GM21390 (cell line): ENCODE measurements around the gene DIRAS2.

Experiments
- ATAC-seq: cut with Tn5 transposase; IDR thresholded peaks from one replicate; pipeline ENCODE4 v1.9.1; 2021; ENCODE audit not compliant: unreplicated experiment

The DIRAS2 gene

DNA sequence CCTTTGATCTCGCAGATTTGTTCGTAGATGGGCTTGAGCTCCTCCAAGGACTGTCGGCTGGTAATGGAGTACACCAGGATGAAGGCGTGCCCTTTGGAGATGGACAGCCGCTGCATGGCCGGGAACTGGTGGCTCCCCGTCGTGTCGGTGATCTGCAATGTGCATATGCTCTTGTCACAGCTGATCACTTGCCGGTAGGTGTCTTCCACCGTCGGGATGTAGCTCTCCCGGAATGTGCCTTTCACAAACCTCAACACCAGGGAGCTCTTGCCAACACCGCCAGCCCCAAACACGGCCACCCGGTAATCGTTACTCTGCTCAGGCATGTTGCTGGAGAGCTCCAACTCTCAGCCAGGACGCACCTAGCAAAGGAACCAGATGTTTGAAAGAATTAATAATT, 29.1 kb downstream of the DIRAS2 start:
- ATAC-seq, result no peak

DNA sequence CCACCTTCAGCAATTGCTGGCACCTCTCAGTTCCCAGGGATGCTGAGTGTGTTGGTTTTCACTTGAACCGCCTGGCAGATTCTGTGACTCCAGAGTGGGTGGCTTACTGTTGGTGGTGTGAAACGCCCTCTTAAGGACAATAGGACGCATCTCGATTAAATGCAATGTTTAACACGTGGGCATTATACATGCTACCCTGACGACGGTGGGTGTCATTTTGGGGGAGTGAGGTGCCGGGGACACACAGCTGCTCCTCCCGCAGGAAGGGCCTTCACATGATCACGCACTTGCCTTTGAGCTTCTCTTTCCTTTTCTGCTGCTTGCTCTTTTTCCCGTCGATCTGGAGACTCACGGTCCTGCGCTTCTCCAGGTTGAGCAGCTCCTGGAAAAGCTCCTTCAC, 29.7 kb downstream of the DIRAS2 start:
- ATAC-seq, result no peak

DNA sequence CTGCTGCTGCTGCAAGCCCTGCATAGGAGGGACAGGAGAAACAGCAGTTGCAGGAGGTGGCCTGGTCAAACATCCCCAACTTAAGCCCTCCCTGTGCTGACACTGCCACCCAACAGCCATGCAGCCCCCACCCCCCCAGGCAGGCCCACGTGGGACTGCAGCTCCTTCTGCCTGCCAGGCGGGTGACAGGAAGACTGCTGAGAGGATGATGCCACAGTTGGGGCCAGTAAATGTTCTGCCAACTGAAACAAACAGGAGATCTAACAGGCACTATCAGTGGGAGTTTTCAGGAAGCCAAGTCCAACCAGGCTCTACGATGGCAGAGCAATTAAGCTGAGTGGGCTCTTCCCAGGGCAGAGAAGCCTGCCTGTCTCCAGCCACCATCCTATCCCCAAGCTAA, 31.1 kb downstream of the DIRAS2 start:
- ATAC-seq, result no peak

DNA sequence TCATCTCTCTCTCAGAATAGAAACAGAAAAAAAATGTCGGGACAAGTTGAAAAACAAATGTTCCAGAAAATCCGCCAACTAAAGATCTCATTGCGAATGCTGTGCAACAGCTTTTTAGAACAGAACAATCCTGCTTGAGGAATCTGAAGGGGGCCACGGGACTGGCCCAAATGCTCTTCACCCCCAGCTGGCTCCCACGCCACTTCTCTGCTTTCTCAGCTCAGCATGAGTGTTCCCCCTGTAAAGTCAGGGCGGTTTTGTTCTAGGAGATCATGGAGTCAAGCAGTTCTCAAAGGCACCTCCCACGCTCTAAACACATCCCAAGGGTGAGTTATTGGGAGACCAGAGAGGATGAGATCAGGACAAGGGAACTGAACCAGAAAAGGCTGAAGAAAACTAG, 31.5 kb downstream of the DIRAS2 start:
- ATAC-seq, result no peak

DNA sequence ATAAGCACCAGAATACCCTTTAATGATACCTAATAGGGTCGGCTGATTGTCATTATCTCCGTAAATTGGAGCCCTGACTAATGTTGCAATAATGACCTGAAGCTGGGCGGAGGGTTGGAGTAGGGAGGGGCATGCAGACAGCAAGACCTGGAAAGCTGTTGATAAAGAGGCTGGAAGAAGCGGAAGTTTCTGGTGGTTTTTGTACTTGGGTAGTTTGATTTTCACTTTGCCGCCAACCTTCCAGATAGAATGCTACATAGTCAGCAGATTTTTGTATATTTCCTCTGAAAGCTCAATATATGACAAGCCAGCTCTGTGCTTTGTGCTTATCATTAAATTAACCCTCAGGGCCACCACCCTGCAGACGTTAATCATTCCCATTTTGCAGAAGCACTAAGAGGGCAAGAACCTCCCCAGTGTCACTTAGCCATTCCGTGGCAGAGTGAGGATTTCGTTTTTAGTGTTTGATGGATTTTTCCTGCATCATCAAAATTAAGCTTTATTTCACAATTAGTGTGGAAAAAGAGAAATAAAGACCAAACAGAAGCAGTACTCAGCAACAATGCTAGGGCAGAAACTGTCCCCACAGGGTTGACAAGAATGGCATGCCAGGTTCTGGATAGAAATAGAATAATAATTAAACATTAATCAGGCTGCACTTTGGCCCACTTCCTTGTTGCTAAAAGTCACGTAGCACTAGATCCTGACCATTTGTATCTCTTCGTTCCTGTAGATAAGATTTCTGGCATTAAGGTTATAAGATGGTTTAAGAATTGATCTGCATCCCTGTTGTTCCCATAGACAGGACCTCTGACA, 34.7 kb downstream of the DIRAS2 start:
- no peak for ATAC-seq

DNA sequence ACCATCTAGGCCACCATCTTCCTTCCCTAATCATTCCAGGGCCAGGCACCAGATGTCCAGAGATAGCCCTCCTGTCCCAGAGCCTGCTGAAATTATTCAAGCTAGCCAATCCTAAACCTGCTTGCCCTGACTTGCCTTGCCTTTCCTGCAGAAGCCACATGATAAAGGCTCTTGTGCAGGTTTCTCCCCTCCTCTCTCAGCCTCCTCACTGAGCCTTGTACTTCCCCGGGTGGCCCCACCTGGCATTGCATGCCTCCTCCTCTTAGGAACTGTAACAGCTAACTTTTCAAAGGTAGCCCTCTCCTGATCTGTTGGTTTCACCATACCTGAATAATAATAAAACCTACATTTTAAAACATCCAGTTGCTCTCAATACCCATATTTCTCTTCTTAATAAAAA, 42.6 kb downstream of the DIRAS2 start:
- no peak for ATAC-seq

DNA sequence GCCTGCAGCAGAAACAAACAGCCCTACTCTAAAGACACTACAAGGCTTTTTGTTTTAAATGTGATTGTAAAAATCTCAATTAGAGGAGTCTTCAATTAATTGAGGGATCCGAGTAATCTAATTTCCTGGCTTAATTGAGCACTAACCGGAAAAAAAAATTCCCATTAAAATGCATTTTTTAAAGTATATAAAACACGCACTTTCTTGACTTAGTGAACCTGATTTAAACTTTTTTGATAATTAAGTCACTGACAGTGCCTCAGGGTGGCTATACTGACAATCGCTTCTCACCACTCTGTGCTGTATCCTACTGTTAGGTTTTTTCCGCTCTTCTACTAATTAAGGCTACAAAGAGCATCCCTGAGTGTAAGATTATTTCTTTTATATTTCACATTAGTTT, 44.4 kb downstream of the DIRAS2 start:
- no peak for ATAC-seq

DNA sequence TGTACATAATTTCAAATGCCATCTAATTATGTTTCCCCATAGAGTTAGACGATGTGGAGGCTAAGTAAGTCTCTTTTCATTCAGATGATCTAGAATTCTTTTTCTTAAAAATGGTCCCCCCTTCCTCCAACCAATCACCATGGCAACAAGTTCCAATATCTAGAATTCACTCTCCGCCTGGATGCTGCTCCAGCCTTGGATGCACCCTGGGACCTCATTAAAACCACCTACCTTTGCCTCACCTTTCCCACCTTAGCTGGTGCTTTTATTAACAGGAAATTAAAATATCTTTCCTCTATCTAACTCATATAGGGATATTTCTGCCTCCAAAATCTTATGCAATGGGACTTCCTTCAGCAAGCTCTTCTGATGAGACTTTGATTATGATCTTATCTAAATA, 49.0 kb downstream of the DIRAS2 start:
- no peak for ATAC-seq

DNA sequence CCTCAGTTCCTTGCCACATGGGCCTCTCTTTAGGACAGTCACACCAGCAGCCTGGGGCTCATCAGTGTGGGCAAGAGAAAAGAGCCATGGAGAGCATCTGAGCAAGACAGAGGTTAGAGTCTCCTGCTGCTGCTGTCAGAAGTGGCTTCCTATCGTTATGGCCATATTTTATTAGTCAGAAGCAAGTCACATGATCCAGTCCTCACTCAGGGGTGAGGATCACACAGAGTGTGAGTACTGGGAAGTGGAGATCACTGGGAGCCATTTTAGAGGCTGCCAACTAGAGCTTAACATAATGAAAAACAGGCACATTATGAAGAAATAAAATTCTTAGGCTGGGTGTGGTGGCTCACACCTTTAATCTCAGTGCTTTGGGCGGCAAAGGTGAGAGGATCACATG, 62.0 kb downstream of the DIRAS2 start:
- no peak for ATAC-seq

DNA sequence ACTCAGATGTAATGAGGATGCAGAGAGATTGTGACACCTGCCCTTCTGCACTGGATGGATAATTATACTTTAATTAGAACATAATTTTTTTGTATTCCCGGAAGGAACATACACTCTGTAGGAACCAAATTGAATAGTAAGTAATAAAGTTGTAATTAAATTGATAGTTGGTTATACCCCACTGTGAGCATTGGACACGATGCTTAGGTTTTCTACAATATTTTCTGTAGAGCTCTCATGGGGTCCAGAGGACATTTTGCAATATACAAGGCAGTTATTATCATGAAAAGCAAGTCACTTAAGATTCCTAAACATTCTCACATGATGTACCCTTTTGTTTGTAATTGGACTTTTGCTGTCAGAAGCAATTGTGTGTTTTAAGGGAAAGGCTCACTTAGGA, 63.4 kb downstream of the DIRAS2 start:
- no peak for ATAC-seq

DNA sequence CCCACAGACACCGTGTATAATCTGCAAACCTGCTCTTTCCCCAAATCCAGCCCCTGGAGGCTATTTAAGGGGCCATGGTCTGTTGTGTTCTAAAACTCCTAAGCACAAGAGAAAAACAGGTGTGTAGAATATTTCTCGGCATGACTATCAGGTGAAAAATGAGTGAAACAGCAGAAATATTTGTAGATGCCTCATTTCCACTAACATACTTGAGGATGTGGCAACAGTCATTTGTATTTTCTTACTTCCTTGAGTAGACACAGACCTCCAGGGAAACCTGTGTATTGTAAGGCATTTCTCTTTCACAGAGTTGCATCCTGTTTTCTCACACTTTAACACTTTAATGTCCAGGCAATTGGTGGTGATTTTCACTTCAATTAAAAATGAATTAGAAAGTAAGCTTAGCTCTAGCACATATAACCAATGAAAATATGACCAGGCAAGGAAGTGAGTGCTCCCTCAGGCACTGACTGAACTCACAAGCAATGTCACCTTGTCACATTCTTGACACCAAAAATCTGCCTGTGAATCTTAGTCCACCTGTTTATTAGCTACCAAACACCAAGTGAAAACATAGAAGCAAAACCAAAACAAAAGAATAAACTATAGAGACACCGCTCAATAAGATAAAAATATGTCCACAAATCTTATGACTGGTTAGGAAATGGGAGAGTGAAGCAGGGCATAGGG, 64.4 kb downstream of the DIRAS2 start:
- ATAC-seq, result no peak

DNA sequence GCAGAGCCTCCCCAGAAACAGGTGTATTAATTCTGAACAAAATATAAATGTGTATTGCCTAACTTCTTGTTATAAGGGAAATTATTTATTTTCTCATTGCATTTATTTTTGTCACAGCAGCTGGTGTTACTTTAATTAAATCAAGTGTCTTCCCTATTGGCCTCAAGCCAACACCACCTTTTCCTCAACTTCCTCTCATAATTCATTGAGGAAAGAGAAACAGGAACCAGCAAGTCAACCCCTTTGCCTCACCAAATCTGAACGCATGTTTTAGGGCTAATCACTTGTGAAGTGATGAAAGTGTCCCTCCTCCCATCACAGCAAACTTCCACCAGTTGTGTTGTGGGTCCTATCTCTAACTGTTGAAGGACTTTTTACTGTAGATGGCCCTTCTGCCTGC, 73.1 kb downstream of the DIRAS2 start:
- ATAC-seq, result no peak

DNA sequence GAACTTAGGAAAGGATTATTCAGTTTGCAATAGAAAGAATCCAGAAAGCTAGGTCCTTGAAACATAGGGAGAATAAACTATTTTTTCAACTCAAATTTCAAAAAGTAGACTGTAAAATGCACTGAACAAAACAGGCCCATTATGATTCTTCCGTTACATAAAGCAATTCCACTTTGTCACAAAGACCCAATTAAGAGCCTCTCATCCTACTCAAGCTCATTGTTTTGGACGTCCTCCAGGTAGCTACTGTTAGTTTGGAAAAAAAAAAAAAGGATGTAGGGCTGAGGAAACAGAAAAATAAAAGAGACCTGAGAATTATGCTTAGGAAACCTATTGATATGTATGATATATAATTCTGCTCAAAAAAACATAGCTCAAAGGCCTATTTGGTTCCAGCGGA, 74.0 kb downstream of the DIRAS2 start:
- ATAC-seq, result no peak

DNA sequence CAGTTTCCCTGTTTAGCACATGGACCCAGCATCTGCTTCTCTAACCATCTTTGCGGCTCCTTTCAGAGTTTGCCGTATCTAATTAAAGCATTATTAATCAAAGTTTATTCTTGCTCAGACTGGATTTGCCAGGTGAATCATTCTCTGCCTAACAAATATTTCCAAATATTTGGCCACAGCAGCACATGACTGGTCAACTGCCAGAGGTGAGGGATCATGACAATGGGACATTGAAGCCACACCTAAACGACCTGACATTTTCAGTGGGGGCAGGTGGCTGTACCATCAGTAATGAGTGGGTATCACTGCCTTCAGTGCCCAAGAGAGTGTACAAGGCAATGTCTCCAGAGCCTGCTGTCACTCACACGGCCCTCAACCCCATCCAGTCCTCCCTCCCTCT, 80.4 kb downstream of the DIRAS2 start:
- no peak for ATAC-seq
